Activated CD4-positive, alpha-beta T cell treated with anti-CD3 and anti-CD28 coated beads, Interleukin-10, Interleukin-2, amounts not matched to agents 100 ng/mL and 50 ng/mL, durations not matched to agents 16 hours and 8 hours (primary cell): ENCODE results near the gene CEND1.
A peak's percentile ranks its signal among the peaks of the same experiment; 100 is the strongest.
"Not testable (repeated sequence)": the region's sequence is repeated elsewhere in the genome, so short reads cannot be mapped to it uniquely, and the experiment has no call there.

Source experiments
- DNase-seq: peaks from one replicate; pipeline ENCODE4 v3.0.0-alpha.2; 2020

Gene CEND1

GRCh38 chr11:763073-763463, 26.8 kb downstream of the CEND1 start:
- no peak for DNase-seq

DNA sequence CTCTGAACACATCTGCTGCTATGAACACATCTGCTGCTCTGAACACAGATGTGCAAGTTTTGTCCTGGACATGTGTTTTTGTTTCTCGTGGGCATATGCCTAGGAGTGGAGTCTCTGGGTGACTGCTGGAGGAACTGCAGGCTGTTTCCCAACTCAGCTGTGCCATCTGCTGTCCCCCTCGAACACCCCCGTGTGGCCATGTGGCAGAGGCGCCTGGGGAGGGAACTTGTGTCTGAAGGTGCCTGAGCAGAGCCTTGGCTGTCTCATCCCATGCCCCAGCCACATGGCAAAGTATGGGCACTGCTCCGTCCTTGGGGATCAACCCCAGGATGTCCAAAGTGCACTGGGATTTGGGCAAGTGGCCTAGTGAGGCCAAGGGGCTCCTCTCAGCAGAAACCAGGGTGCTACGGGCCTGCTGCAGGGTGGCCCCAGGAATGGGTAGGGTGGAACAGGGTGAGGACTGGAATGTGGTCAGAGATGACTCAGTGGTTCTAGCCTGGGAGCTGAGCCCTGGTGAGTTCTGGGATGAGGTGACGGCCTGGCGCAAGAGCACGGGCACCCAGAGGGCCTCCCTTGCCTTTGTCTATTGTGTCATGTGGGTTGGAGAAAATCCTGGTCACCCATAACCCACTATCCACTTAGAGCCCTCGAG, 27.3 kb downstream of the CEND1 start:
- peak; percentile 34 for DNase-seq

- DNase-seq: no peak
Observed at GRCh38 chr11:761526-762108, 28.3 kb downstream of the CEND1 start.

DNA sequence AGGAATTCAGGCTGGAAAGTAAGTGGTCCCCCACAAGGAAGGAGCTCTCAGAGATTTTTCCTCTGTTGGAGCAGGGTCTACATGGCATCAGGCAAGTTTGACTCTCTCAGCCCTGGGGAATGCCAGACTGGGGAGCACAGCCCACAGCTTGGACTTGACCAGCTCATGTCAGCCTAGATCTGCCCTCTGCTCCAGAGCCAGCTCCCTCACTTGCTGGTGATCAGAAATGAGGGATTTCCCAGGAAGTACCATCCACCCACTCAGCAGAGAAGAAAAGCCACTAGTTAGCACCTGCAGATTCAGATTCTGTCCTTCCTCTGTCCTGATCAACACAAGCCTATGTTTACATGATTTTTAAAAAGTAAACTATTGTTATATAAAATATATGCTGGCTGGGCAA, 29.7 kb downstream of the CEND1 start:
- no peak for DNase-seq

- no peak for DNase-seq
Observed at GRCh38 chr11:749731-750130, 40.2 kb downstream of the CEND1 start.

- DNase-seq: no peak
Observed at GRCh38 chr11:748007-748359, 41.9 kb downstream of the CEND1 start.

DNA sequence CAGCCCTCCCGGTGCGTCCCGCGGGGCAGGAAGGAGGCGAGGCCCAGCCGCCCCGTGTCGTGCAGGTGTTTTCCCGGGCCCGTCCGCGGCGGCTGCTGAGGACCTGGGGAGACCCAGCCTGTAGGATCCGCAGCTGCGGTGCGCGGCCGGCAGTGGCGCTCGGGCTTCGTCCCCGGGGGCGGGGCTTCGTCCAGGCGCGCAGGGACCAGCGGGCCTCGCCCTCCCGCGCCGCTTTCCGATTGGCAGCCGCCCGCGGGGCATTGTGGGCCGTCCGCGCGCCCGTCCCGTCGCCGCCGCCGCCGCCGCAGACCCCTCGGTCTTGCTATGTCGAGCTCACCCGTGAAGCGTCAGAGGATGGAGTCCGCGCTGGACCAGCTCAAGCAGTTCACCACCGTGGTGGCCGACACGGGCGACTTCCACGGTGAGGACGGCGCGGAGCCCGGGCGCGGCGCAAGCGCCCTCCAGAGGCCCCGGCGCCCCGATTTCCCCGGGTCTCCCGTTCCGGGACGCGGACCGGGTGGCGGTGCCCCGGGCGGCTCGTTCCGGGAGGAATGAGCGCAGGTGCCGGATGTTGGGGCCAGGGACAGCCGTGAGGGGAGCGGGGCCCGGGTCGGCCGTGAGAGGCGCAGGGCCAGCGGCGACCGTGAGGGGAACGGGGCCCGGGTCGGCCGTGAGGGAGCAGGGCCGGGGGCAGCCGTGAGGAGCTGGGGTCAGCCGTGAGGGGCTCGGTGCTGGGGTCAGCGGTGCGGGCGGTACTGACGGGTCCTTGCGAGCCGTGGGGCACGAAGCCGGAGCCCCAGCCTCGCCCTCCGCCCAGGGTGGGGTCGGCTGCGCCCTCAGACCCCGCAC, 42.5 kb downstream of the CEND1 start, which contains the start of gene TALDO1:
TALDO1 (plus strand) TSS at position 307 of the 849 bp plus-strand sequence; CDS start at position 325, 18 bp downstream.
- peak; percentile 96 for DNase-seq

- DNase-seq: peak; percentile 44
Observed at GRCh38 chr11:746289-747157, 43.4 kb downstream of the CEND1 start.

GRCh38 chr11:745428-745827, 44.5 kb downstream of the CEND1 start:
- no peak for DNase-seq

- DNase-seq: no peak
Observed at GRCh38 chr11:742571-743201, 47.2 kb downstream of the CEND1 start.

DNA sequence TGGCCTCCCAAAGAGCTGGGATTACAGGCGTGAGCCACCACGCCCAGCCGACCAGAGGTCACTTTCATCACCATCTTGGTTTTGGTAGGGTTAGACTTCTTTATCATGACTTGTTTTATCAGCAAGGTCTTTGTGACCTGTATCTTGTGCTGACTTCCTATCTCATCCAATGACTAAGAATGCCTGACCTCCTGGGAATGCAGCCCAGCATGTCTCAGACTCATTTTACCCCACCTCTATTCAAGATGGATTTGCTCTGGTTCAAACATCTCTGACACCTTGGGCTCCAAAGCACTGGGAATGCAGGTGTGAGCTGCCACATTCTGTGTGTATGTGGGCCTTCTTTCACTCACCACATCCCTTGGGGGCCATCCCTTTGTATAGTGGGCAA, 47.7 kb downstream of the CEND1 start:
- no peak for DNase-seq

GRCh38 chr11:737899-738298, 52.0 kb downstream of the CEND1 start:
- DNase-seq: not testable (repeated sequence)

- no peak for DNase-seq
Observed at GRCh38 chr11:737366-737765, 52.5 kb downstream of the CEND1 start.
